H9 (cell line): ENCODE measurements around the gene ISG15. TPM values are rescaled to one million over a fixed set of nuclear protein-coding genes. Genes with fewer than 3 reads are reported as not detected.

Experiments
- DNase-seq: peaks from one replicate; pipeline ENCODE4 v3.0.0-alpha.2; 2017
- H2AFZ ChIP-seq: one replicate; pipeline ENCODE4 v1.6.1; 2013; ENCODE audit warnings: mild to moderate bottlenecking, low read length, control low read depth, moderate library complexity
- H2AK5ac ChIP-seq: 2 replicates; pipeline ENCODE4 v1.6.1; 2013; ENCODE audit warnings: low read length, control low read depth, mixed read lengths; ENCODE audit not compliant: insufficient read length
- H2BK120ac ChIP-seq: one replicate; pipeline ENCODE4 v1.6.1; 2013; ENCODE audit warnings: low read depth, mild to moderate bottlenecking, low read length, control low read depth, inconsistent platforms; ENCODE audit not compliant: poor library complexity, severe bottlenecking
- H2BK12ac ChIP-seq: 2 replicates; pipeline ENCODE4 v1.6.1; 2013; ENCODE audit warnings: low read length, control low read depth, mixed read lengths, low read depth; ENCODE audit not compliant: insufficient read length
- H2BK15ac ChIP-seq: 2 replicates; pipeline ENCODE4 v1.6.1; 2013; ENCODE audit warnings: low read depth, low read length, control low read depth
- H2BK20ac ChIP-seq: one replicate; pipeline ENCODE4 v1.6.1; 2013; ENCODE audit warnings: low read depth, mild to moderate bottlenecking, low read length, control low read depth, inconsistent platforms; ENCODE audit not compliant: poor library complexity, severe bottlenecking
- H2BK5ac ChIP-seq: 2 replicates; pipeline ENCODE4 v1.6.1; 2013; ENCODE audit warnings: low read length, control low read depth, mixed read lengths; ENCODE audit not compliant: insufficient read length
- H3K14ac ChIP-seq: 2 replicates; pipeline ENCODE4 v1.6.1; 2013; ENCODE audit warnings: low read length, control low read depth; ENCODE audit not compliant: insufficient read depth
- H3K18ac ChIP-seq: 2 replicates; pipeline ENCODE4 v1.6.1; 2013; ENCODE audit warnings: low read depth, mild to moderate bottlenecking, mixed read lengths, low read length, control low read depth; ENCODE audit not compliant: insufficient read length
- H3K23ac ChIP-seq: 2 replicates; pipeline ENCODE4 v1.6.1; 2013; ENCODE audit warnings: low read length, control low read depth, mixed read lengths, low read depth; ENCODE audit not compliant: insufficient read length
- H3K23me2 ChIP-seq: 2 replicates; pipeline ENCODE4 v1.6.1; 2013; ENCODE audit warnings: low read depth, mild to moderate bottlenecking, mixed read lengths, low read length, control low read depth; ENCODE audit not compliant: insufficient read length, poor library complexity, severe bottlenecking
- H3K27ac ChIP-seq: 2 replicates; pipeline ENCODE4 v1.5.1; 2013; ENCODE audit warnings: low read length, control low read depth, mixed read lengths, low read depth; ENCODE audit not compliant: insufficient read length
- H3K27me3 ChIP-seq: 2 replicates; pipeline ENCODE4 v1.6.1; 2013; ENCODE audit warnings: low read length, control low read depth, inconsistent platforms; ENCODE audit not compliant: insufficient read depth
- H3K4ac ChIP-seq: 2 replicates; pipeline ENCODE4 v1.6.1; 2013; ENCODE audit warnings: low read depth, mild to moderate bottlenecking, control low read depth, inconsistent platforms, low read length, moderate library complexity
- H3K4me1 ChIP-seq: 2 replicates; pipeline ENCODE4 v1.6.1; 2013; ENCODE audit warnings: low read length, control low read depth, inconsistent platforms; ENCODE audit not compliant: insufficient read depth
- H3K4me2 ChIP-seq: 2 replicates; pipeline ENCODE4 v1.6.1; 2013; ENCODE audit warnings: low read length, control low read depth, mixed read lengths; ENCODE audit not compliant: insufficient read length, insufficient read depth
- H3K56ac ChIP-seq: 2 replicates; pipeline ENCODE4 v1.6.1; 2013; ENCODE audit warnings: low read depth, mild to moderate bottlenecking, mixed read lengths, low read length, control low read depth; ENCODE audit not compliant: insufficient read length
- H3K79me1 ChIP-seq: 2 replicates; pipeline ENCODE4 v1.6.1; 2013; ENCODE audit warnings: low read depth, mild to moderate bottlenecking, moderate library complexity, low read length, control low read depth, inconsistent platforms; ENCODE audit not compliant: insufficient read depth, poor library complexity, severe bottlenecking
- H3K79me2 ChIP-seq: 2 replicates; pipeline ENCODE4 v1.6.1; 2013; ENCODE audit warnings: low read length, control low read depth, inconsistent platforms; ENCODE audit not compliant: insufficient read depth
- H3K9ac ChIP-seq: 2 replicates; pipeline ENCODE4 v1.6.1; 2013; ENCODE audit warnings: low read length, control low read depth, mixed read lengths; ENCODE audit not compliant: insufficient read length; ENCODE audit errors: extremely low read depth
- H3K9me3 ChIP-seq: one replicate; pipeline ENCODE4 v1.6.1; 2013; ENCODE audit warnings: low read depth, low read length, inconsistent platforms; ENCODE audit not compliant: control insufficient read depth
- H3T11ph ChIP-seq: one replicate; pipeline ENCODE4 v1.6.1; 2013; ENCODE audit warnings: mild to moderate bottlenecking, low read length, control low read depth, inconsistent platforms
- H4K20me1 ChIP-seq: one replicate; pipeline ENCODE4 v1.6.1; 2013; ENCODE audit not compliant: control insufficient read depth, insufficient read length, insufficient read depth
- H4K5ac ChIP-seq: 2 replicates; pipeline ENCODE4 v1.6.1; 2013; ENCODE audit warnings: low read depth, mild to moderate bottlenecking, mixed read lengths, low read length, control low read depth; ENCODE audit not compliant: insufficient read length
- H4K8ac ChIP-seq: replicated peaks from 2 replicates; pipeline ENCODE4 v1.6.1; 2013; ENCODE audit warnings: low read length, control low read depth, mixed read lengths, low read depth; ENCODE audit not compliant: insufficient read length
- H4K91ac ChIP-seq: 2 replicates; pipeline ENCODE4 v1.6.1; 2013; ENCODE audit warnings: low read depth, mild to moderate bottlenecking, moderate library complexity, mixed read lengths, low read length, control low read depth; ENCODE audit not compliant: insufficient read length
- H3K27ac Mint-ChIP-seq, 3 experiments: 2 replicates in 2 of 3; 3 replicates in 1 of 3; pipeline ENCODE4 v1.8.0; 2020 to 2021; ENCODE audit warnings: mixed read lengths in 3 of 3, mild to moderate bottlenecking in 1 of 3, moderate library complexity in 1 of 3
- H3K27me3 Mint-ChIP-seq: 2 replicates; pipeline ENCODE4 v1.8.0; 2021; ENCODE audit warnings: low read depth, mild to moderate bottlenecking, moderate library complexity, mixed read lengths
- H3K36me3 Mint-ChIP-seq, 3 experiments: 2 replicates in 2 of 3; 3 replicates in 1 of 3; pipeline ENCODE4 v1.8.0; 2020 to 2021; ENCODE audit warnings: low read depth in 3 of 3, mixed read lengths in 3 of 3; ENCODE audit not compliant: insufficient read depth in 1 of 3
- H3K4me1 Mint-ChIP-seq, 2 experiments: 2 replicates each; pipeline ENCODE4 v1.8.0; 2020; ENCODE audit warnings: mixed read lengths in 2 of 2
- H3K4me3 Mint-ChIP-seq, 2 experiments: 2 replicates in 1 of 2; 3 replicates in 1 of 2; pipeline ENCODE4 v1.8.0; 2020 to 2021; ENCODE audit warnings: mild to moderate bottlenecking in 2 of 2, mixed read lengths in 2 of 2, moderate library complexity in 1 of 2
- H3K9me3 Mint-ChIP-seq, 2 experiments: 2 replicates in 1 of 2; 3 replicates in 1 of 2; pipeline ENCODE4 v1.8.0; 2020; ENCODE audit warnings: mild to moderate bottlenecking in 2 of 2, mixed read lengths in 2 of 2, moderate library complexity in 1 of 2
- CTCF ChIP-seq: fragments of 200-600 bp; sonication (generic); conservative IDR thresholded peaks from 3 replicates; pipeline ENCODE4 v1.8.0; 2021; ENCODE audit warnings: antibody characterized with exemption, mild to moderate bottlenecking
- WGBS: extraction: QIAGEN DNeasy Blood & Tissue Kit; methylation state at CpG from one replicate; pipeline ENCODE4 v1.1.7; 2013; ENCODE audit warnings: missing lambda C conversion rate, low lambda C conversion rate, mixed read lengths; ENCODE audit not compliant: insufficient read length; ENCODE audit errors: extremely low coverage; 5-methylcytosine and 5-hydroxymethylcytosine counted together
- total RNA-seq: library from RNA; stranded (reverse); gene quantifications from 2 replicates; pipeline ENCODE4 v1.2.1, GENCODE V29; 2021

ISG15 gene
- total RNA-seq, 1 experiment from 2014 or later: 39.7 TPM

GRCh38 chr1:1061682-1062345 is 48.5 kb downstream of the ISG15 start:
- Mint-ChIP-seq H3K4me1 (peaks cover 20 to 25% of the 10 kb centered on the region in 2 experiments), H3K4me3 (no peak overlapping the region), H3K27ac (no peak overlapping the region), H3K36me3 (no peaks in the 10 kb centered on the region), H3K27me3 (peaks cover 72% of the 10 kb centered on the region), H3K9me3 (no peaks in the 10 kb centered on the region)
- Histone ChIP-seq H3K4me1 (no peaks in the 10 kb centered on the region), H3K9me3 (no peaks in the 10 kb centered on the region), H4K20me1 (no peaks in the 10 kb centered on the region), H2AFZ (no peak overlapping the region), H3T11ph (no peak overlapping the region), H2BK12ac (no peak overlapping the region), H2BK5ac (no peak overlapping the region), H3K4me2 (no peak overlapping the region), H3K27ac (no peak overlapping the region), H2BK15ac (no peak overlapping the region), H2BK20ac (no peak overlapping the region), H3K4ac (no peak overlapping the region), H3K14ac (no peak overlapping the region), H4K5ac (no peak overlapping the region), H2BK120ac (no peak overlapping the region), H3K56ac (no peak overlapping the region), H3K9ac (no peak overlapping the region), H3K23ac (no peak overlapping the region), H4K8ac (no peak overlapping the region), H3K27me3 (peaks cover 6% of the 10 kb centered on the region; the same call in 1 of the 2 replicates), H3K23me2 (peaks cover 8% of the 10 kb centered on the region), H3K18ac (no peak overlapping the region), H4K91ac (no peak overlapping the region), H2AK5ac (no peak overlapping the region), H3K79me2 (no peaks in the 10 kb centered on the region), H3K79me1 (no peaks in the 10 kb centered on the region)
- no peak for TF ChIP-seq CTCF
- DNase-seq: no peak
- WGBS: no CpG with 5 or more reads among the region's 18 CpGs
